Ishikawa (cell line): ENCODE results near the gene MYO16.

Experiments used
- CEBPB ChIP-seq: IDR thresholded peaks from 2 replicates; pipeline ENCODE4 v1.6.1; 2012
- CREB1 ChIP-seq: IDR thresholded peaks from 2 replicates; pipeline ENCODE4 v1.6.1; 2012; ENCODE audit warnings: low read depth
- EGR1 ChIP-seq: IDR thresholded peaks from 2 replicates; pipeline ENCODE4 v1.6.1; 2012
- EP300 ChIP-seq: IDR thresholded peaks from 2 replicates; pipeline ENCODE4 v1.6.1; 2012; ENCODE audit warnings: borderline replicate concordance
- FOXM1 ChIP-seq: IDR thresholded peaks from 2 replicates; pipeline ENCODE4 v1.6.1; 2012; ENCODE audit warnings: low read depth, borderline replicate concordance
- MAX ChIP-seq: IDR thresholded peaks from 2 replicates; pipeline ENCODE4 v1.6.1; 2012
- NFIC ChIP-seq: IDR thresholded peaks from 2 replicates; pipeline ENCODE4 v1.6.1; 2012
- RAD21 ChIP-seq: IDR thresholded peaks from 2 replicates; pipeline ENCODE4 v1.6.1; 2012; ENCODE audit warnings: low read depth
- REST ChIP-seq: IDR thresholded peaks from 2 replicates; pipeline ENCODE4 v1.6.1; 2012; ENCODE audit warnings: low read depth, mild to moderate bottlenecking
- TAF1 ChIP-seq: IDR thresholded peaks from 2 replicates; pipeline ENCODE4 v1.6.1; 2012; ENCODE audit warnings: low read depth, mild to moderate bottlenecking
- TCF12 ChIP-seq: IDR thresholded peaks from 2 replicates; pipeline ENCODE4 v1.6.1; 2012; ENCODE audit warnings: low read depth
- TEAD4 ChIP-seq: IDR thresholded peaks from 2 replicates; pipeline ENCODE4 v1.6.1; 2012
- USF1 ChIP-seq: IDR thresholded peaks from 2 replicates; pipeline ENCODE4 v1.6.1; 2012
- YY1 ChIP-seq: IDR thresholded peaks from 2 replicates; pipeline ENCODE4 v1.6.1; 2012; ENCODE audit warnings: low read depth
- ZBTB7A ChIP-seq: IDR thresholded peaks from 2 replicates; pipeline ENCODE4 v1.6.1; 2012; ENCODE audit warnings: low read depth

Gene MYO16

GRCh38 chr13:108915634-108916512 lies 286.5 kb downstream of the MYO16 start:
- TF ChIP-seq USF1 (peak; percentile 86), ZBTB7A (no peak), MAX (peak; percentile 71)

- no peak for TF ChIP-seq TCF12
- no peak for TF ChIP-seq NFIC
- TF ChIP-seq ZBTB7A, result no peak
- no peak for TF ChIP-seq YY1
- TF ChIP-seq USF1, result no peak
- no peak for TF ChIP-seq RAD21
- no peak for TF ChIP-seq TAF1
- no peak for TF ChIP-seq TEAD4
- TF ChIP-seq CEBPB, result no peak
- no peak for TF ChIP-seq MAX
- no peak for TF ChIP-seq EGR1
Observed at GRCh38 chr13:108917581-108917980, 288.2 kb downstream of the MYO16 start.

- TF ChIP-seq TEAD4 (no peak), REST (no peak), TAF1 (no peak), FOXM1 (no peak), NFIC (no peak), CREB1 (no peak), CEBPB (no peak), EGR1 (no peak), MAX (no peak)
Observed at GRCh38 chr13:108919036-108919907, 289.9 kb downstream of the MYO16 start.

GRCh38 chr13:108920137-108920536 lies 290.7 kb downstream of the MYO16 start:
- TF ChIP-seq ZBTB7A, result no peak
- no peak for TF ChIP-seq FOXM1
- no peak for TF ChIP-seq MAX
- no peak for TF ChIP-seq CEBPB
- TF ChIP-seq YY1, result no peak
- TF ChIP-seq REST, result no peak
- TF ChIP-seq EP300, result no peak
- no peak for TF ChIP-seq EGR1
- no peak for TF ChIP-seq TCF12
- TF ChIP-seq TAF1, result no peak
- TF ChIP-seq USF1, result no peak
- no peak for TF ChIP-seq NFIC
- TF ChIP-seq CREB1, result no peak
- TF ChIP-seq TEAD4, result no peak
- TF ChIP-seq RAD21, result no peak

GRCh38 chr13:108921238-108921637 lies 291.8 kb downstream of the MYO16 start:
- TF ChIP-seq CEBPB (no peak), ZBTB7A (no peak), FOXM1 (no peak), CREB1 (no peak)
